Measurements from ENCODE around the gene PRPH2.
A peak's percentile ranks its signal among the peaks of the same experiment; 100 is the strongest.

The PRPH2 gene, protein sequence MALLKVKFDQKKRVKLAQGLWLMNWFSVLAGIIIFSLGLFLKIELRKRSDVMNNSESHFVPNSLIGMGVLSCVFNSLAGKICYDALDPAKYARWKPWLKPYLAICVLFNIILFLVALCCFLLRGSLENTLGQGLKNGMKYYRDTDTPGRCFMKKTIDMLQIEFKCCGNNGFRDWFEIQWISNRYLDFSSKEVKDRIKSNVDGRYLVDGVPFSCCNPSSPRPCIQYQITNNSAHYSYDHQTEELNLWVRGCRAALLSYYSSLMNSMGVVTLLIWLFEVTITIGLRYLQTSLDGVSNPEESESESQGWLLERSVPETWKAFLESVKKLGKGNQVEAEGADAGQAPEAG

DNA sequence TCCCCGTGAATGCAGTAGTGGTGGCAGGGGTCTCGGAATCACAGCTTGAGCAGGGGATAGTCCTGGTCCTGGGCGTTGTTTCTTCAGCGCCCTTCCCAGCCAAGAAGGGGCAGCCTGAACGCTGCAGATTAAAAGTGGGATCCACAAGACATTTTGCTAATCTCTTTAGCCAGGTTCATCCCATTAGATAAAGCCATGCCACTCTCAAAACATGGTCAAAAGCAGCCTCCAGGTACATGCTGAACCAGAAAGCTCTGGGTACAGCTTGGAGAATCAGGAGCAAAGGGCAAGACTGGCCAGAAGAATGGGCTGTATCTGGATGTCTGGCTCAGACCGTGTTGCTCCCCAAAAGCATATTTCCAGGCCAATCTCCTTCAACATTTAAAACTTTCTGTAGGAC is at the start of gene PRPH2:
PRPH2 (minus strand) TSS at position 101 of the 400 bp plus-strand sequence. CDS start 263 bp downstream, outside the sequence.
- no peak for DNase-seq

DNA sequence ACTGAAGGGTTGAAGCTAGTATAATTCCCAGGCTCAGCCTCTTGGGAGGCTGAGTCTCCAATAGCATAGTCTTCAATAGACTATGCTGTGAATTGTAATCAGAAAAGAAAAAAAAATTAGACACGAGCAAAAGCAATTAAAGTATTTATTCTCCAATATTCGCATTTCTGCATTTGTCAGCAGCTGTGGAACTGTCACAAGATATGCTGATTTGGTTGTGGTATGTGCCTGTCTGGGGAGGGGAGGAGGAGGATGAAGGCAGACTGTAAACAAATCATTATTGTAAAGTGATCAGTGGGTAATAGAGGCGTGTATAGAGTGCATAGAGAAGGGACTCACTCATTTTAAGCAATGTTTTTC is 49.3 kb upstream of the PRPH2 start:
- DNase-seq: no peak

DNA sequence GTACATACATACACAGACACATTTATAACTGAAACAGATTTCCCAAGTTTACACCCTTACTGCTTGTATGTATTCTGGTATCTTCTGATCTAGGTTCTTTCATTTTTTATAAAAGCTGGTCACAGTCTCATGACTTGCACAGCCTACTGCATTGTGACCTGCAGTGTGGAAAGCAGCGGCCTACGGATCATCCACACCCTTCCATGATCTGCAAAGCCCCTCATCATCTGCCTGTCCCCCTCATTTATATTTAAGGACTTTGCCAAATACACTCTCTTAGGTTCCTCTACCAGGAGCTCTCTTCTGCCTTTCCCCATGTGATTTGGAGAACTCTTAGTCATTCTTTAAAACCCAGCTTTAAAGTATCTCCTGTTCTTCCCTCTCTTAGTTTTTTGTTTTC is 47.4 kb upstream of the PRPH2 start:
- DNase-seq: no peak

DNA sequence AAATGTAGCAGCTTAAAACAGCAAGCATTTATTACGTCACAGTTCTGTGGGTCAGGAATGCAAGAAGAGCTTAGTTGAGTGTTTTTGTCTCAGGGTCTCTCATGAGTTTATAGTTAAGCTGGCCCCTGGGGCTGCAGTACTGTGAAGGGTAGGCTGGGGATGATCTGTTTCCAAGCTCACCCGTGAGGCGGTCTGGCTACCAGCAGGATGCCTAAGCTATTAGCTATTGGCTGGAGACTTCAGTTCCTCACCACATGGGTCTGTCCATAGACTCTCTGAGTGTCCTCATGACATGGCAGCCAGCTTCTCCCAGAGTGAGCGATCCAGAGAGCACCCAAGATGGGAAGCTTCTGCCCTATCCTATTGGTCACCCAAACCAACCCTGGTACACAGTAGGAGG is 46.7 kb upstream of the PRPH2 start:
- DNase-seq: no peak

DNA sequence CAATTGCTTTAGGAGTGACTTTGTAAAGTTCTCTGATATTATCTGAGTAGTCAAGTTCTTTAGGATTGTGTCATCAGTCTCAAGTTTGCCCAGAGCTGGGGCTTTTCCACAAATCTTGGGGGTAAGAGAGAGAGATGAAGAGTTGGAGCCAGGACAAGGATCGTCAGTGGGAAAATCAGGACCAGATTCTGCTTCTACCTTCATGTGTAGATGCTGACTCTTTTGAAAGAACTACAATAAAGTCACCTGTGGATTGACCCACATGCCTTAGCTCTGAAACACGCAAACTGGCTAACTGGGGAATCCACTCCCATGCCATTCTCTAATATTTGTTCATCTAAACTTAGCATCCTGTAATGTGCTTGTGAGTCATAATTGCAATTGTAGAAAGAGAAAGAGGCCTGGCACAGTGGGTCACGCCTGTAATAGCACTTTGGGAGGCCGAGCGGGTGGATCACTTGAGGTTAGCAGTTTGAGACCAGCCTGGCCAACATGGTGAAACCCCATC is 43.8 kb upstream of the PRPH2 start:
- no peak for DNase-seq

DNA sequence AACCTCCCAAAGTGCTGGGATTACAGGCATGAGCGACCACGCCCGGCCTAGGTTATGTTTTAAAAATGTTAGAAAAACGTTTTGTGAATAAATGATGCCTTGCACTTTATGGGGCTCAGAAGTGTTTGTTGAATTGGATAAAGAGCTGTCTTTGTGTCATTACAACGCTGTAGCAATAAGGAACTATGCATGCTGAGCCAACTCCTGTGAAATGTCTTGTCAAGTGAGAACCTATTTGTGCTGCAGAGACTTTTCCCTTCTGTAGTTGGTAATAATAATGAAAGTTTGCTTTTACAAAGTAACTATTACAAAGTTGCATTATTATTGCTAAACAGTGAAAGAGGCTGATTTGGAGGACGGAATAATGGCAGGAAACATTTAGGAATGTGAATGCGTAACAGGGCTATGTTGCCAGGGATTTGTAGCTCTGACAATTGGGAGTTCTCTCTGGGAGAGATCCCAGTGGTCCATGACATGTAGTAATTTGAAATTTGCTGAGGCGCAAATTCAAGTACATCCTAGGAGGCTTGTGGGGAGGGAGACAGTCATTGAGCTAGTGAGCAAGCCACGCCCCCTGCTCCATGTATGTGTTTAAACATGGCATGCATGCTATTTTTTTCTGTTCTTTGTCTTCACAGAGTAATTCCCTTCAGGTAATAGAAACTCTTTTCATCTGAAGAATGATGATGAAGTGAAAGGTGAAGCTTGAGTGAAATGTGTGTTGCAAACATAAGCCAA is 42.7 kb upstream of the PRPH2 start:
- DNase-seq: no peak

DNA sequence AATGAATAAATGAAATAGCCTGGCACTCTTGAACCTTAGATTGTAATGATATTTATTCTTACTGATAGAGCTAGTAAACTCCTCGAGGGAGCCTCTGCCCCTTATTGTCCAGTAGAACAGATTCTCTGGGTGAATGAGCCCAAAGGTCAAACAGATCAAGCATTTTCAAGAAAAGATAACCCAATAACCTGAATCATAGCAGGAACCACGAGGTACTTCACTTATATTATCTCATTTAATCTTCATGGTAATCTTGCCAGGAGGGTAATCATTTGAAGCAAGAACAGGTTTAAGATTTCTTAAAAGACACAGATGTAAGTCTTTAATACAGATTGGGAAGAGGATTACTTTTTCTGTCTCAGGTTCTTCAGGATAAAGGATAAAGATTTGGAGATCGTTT is 40.6 kb upstream of the PRPH2 start:
- no peak for DNase-seq

DNA sequence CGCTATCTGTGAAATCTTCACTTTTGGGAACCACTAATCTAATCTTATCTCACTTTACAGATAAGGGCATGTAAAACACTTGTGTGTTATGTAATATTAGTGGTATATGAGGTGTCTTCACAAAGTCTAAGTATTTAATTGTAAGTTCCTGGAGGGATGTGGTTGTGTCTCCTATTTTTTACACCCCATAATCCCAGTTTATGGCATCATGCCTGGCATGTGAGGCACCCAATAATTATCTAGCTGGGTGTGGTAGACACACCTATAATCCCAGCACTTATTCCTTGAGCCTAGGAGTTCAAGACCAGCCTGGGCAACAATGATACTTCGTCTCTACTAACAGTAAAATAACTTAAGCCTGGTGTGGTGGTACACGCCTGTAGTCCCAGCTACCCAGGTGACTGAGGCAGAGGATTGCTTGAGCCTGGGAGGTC is 40.0 kb upstream of the PRPH2 start:
- no peak for DNase-seq

DNA sequence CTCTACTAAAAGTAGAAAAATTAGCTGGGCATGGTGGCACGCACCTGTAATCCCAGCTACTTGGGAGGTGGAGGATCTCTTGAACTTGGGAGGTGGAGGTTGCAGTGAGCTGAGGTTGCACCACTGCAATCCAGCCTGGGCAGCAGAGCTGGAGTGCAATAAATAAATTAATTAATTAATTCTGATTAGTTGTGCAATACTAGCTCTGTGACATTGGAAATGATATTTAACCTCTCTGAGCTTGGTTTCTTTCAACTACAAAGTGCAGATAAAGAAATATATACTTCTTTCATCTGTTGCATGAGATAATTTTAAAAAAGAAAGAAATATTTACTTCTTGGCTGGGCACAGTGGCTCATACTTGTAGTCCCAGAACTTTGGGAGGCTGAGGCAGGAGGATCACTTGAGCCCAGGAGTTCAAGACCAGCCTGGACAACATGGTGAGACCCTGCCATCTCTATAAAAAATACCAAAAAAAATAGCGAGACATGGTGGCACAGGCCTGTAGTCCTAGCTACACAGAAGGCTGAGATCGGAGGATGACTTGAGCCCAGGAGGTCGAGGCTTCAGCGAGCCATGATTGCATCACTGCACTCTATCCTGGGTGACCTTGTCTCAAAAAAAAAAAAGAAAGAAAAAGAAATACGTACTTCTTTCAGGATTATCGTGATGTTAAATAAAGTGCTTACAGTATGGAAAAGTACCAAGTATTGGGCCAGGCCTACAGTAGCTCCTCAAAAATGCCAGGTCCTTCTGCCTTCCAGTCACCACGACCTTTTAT is 39.1 kb upstream of the PRPH2 start:
- no peak for DNase-seq

DNA sequence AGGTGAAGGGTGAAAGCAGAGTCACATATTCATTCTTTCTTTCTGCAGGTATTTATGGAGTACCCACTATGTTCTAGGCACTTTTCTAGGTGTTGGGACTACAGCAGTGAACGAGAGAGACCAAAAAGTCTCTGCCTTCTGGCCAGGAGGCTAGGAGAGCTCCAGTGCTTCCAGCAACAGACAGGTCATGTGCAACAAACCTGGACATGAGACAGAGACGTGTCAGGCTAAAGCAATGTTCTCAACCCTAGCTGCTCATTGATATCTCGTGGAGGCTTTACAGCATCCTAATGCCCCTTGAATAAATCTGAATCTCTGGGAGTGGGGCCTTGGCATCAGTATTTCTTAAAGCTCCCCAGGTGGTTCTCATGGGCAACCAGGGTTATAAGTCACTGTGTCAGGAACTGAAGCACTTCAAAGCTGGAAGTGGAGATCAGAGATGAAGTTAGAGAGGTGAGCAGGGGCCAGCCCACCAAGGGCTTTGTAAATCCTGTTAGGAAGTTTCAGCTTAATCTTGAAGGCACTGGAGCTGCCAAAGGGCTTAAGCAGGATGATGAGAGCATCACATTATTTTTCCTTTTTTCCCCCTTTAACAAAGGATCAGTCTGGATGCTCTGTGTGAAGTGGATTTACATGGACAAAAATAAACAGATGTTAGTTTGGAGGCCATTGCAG is 36.5 kb upstream of the PRPH2 start:
- no peak for DNase-seq

DNA sequence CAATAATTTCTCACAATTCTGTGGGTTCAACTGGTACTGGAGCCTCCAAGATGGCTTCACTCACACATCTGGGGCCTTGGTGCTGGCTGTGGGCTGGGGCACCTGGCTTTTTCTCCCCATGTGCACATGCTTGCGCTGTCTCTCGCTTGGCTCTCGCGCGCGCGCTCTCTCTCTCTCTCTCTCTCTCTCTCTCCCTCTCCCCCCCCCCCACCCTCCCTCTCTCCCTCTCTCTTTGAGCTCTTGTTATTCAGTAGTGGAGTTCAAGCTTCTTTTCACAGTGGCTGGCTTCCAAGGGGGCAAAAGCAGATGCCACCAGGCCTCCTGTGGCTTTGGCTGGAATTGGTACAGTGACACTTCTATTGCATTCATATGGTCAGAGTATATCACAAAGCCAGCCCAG is 34.3 kb upstream of the PRPH2 start:
- DNase-seq: no peak

DNA sequence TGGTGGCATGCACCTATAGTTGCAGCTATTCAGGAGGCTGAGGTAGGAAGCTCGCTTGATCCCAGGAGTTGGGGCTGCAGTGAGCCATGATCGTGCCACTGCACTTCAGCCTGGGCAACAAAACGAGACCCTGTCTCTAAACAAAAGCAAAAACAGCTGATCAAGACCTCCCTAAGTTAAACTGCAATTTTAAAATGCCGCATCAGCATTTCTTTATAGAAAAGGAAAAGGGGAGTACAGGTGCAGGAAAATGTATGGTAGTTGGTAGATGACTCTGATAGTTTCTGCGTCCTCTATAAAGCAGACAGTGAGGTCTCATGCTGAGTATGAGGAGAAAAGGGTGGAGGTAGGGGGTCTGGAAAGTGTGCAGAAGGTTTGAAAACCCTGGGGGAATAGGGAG is 32.4 kb upstream of the PRPH2 start:
- no peak for DNase-seq

DNA sequence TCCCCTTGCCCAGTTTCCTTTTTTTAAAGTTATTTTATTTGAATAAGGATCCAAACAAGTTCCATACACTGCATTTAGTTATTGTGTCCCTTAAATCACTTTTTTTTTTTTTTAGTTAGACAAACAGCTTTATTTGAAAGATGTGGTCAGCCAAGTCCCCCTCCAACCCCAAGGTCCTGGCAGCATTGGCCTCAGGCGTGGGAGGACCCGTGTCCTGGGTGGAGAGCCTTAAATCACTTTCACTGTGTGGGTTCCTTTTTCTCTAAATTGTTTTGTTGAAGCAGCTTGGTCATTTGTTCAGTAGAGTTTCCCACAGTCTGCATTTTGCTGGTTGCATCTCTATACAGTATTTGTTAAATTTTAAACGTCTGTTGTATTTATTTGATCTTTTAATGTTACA is 28.7 kb upstream of the PRPH2 start:
- no peak for DNase-seq

DNA sequence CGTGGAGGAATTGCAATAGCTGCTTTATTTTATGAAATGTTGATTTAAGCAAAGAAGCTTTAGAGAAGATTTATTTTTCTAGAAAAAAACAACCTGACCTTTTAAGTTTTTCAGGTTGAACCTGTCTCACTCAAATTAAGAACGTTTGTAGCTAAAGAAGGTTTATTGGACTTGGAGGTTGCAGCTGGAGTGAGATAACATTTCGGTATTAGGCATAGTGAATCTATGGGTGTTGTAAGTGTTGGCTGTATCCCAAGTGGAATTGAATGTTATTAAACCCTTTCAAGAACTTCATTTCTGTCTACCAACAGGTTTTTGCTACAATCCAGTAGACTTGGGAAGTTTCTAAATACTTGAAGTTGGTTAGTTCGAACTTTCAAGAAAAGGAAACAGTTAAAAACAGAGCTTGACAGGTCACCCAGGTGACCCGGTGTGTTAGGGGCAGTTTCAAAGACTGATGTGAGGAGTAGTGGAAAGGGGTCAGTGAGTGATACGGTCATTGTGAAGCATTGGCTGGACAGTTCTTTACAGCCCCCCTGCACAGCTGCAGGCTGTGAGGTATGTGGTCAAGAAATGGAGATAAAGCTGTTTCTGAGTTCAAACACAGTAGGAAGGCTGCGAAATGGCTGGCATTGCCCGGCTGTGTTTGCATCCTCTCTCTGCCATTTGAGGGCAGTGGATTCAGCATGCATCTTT is 26.0 kb upstream of the PRPH2 start:
- no peak for DNase-seq

DNA sequence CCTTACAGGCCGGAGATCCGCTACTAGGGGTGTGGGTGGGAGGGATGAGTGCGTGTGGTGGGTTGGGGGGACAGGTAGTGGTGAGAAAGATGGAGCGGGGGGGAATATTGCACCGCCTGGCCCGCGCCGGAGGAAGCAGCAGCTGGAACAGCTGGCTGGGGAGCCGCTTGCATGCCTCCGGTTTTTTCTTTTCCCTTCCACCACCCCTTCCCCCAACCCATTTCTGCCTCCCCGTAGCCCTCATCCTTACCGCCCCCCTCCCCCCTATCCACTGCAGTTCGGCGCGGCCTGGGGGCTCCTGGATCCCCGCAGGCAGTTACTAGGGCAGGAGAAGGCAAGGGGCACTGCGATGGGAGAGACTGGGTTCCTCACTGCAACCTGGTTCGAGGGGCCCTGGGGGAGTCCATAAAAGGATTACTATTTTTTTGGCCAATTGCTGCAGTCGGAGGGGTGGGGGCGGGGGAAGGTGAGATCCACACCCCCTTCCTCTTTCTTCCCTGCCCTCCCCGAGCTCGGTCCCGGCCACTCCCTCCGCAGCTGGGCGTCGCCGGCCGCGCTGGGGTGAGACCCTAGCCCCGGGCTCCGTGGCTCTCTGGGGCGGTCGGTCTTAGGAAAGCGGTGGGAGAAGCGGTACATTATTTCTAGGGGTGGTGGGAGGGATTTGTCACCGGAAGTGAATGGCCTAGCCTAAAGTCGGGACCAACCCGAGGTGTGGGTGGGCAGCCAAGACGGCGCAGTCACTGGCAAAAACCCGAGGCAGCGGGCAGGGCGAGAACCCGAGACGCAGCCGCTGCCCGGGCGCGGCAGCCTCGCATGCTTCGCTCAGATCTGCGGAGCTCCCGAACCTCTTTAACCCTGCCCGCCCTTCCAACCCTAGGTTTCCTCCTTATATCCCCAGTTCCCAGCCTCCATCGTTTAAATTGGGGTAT is 24.3 kb upstream of the PRPH2 start:
- DNase-seq: peak; percentile 77

DNA sequence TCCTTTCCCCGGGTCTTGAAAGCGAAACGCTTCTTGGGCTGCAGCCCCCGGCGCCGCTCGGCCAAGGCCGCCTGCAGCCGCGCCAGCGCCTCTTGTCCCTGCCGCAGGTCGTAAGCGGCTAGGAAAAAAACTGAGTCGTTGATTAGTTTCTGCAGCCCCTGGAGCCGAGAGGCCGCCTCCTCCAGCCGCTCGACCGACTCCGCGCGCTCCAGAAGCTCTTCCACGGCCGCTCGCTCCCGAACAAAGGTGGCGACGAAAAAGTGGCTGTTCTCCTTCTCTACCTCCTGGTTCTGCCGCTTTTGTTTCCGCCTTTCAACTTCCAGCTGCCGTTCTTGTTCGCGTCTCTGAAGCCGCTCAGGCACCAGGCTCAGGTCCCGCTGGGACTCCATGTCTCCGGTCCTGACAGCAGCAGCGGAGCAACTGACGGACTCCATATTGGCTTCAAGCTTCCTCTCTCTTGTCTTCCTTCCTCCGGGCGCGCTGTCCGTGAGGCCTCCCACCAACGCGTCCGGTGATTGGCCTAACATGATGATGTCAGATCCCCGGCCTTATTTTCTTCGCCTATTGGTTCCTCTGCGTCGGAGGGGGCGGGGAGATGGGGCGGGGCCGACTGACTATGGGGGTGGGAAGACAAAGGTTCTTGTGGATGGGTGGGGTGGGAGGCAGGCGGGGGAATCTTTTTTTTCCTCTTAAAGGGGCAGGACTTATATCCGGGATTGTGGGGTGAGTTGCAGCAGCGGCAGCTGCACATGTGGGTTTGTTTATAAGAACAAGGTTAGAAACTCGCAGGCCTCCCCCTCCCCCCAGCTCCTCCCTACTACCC is 23.5 kb upstream of the PRPH2 start, which contains the start of gene TBCC:
TBCC (minus strand) TSS at position 464 of the 823 bp plus-strand sequence; CDS start at position 434, 30 bp downstream.
- DNase-seq: peak; percentile 86

DNA sequence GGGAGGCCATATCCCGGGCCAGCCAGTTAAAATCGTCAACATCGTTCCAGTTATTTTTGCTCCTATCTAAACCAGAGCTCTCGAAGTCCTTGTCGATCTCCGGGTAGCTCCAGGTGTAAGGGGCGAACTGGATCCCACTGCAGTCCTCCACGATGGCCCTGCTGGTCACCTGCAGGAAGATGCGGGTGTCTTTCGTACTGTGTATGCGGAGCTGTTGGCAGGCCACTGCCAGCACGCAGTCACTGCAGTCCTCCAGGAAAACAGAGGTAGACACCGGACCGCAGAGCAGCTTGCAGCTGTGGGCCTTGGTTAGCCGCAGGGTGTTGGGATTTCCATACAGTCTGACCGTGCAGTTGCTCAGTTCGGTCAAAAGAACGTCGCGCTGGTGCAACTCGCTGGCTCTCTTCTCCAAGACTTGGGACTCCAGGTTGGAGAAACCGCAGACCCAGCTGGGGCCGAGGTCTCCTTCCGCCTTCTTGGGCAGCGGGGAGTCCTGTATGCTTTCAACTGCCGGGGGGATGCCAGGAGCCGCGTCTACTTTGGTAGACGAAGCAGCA is 22.8 kb upstream of the PRPH2 start:
- no peak for DNase-seq

DNA sequence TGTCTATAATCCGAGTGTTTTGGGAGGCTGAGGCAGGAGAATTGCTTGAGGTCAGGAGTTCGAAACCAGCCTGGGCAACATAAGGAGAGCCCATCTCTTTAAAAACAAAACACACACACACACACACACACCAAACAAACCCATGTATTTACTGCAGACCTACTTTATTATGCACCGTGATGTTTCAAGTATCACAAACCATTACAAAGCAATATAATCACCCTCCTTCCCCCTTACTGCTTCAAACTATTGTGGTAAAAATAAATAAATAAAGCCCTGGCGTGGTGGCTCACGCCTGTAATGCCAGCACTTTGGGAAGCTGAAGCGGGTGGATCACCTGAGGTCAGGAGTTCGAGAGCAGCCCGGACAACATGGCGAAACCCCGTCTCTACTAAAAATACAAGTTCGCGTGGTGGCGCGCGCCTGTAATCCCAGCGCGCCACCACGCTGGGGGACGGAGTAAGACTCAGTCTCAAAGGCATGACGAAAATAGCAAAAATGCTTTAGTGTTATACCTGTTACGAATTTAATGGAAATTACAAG is 22.0 kb upstream of the PRPH2 start:
- no peak for DNase-seq

DNA sequence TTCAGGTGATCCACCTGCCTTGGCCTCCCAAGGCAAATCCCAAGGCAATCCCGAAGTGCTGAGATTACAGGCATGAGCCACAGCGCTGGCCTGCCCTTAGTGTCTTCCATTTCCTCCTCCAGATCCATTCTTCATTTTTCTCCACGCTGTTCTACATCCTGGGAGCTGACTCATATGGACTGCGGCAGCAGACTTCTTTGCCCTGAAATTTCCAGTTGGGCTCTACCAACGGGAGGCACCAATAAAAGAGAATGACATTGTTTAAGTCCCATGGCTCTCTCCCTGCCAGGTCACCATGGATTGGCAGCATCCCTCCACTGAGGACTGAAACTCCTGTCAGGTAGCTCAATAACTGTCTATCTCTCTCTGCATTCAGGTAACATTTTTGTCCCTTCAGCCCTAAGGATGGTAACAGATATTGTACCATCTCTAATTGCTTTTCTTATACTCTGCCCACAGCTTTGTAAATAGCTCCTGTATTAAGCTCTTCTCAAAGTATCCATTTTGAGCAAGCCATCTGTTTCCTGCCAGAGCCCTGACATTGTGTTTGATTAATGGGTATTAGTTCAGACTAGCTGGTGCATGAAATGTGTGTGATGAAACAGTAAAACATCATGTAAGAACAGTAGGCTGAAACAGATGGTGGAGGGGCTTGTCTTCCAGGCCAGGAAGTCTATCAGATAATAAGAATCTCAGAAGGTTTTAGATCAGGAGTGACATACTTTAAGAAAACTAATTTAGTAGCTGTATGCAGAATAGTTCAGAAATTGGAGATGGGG is 19.9 kb upstream of the PRPH2 start:
- no peak for DNase-seq

Measured in stimulated activated CD4-positive, alpha-beta T cell treated with anti-CD3 and anti-CD28 coated beads, Interleukin-4, amount 100 ng/mL, for 1 hour (primary cell).